HCT116 (cell line): ENCODE data around the gene ENTPD6.
"Not testable (repeated sequence)": the region's sequence is repeated elsewhere in the genome, so short reads cannot be mapped to it uniquely, and the experiment has no call there.

Experiments used
- CEBPB ChIP-seq: IDR thresholded peaks from 2 replicates; pipeline ENCODE4 v1.6.1; 2012; ENCODE audit warnings: low read depth
- EZH2 ChIP-seq: fragments of 200-600 bp; sonication (generic); IDR thresholded peaks from 2 replicates; pipeline ENCODE4 v1.6.1; 2017; ENCODE audit warnings: antibody characterized with exemption, mixed run types
- FOSL1 ChIP-seq: IDR thresholded peaks from 2 replicates; pipeline ENCODE4 v1.6.1; 2012; ENCODE audit warnings: low read depth
- JUND ChIP-seq: IDR thresholded peaks from 2 replicates; pipeline ENCODE4 v1.6.1; 2012
- POLR2A ChIP-seq: IDR thresholded peaks from 2 replicates; pipeline ENCODE4 v1.7.0; 2011; ENCODE audit warnings: borderline replicate concordance; ENCODE audit not compliant: insufficient read depth, insufficient read length; ENCODE audit errors: extremely low read depth
- POLR2AphosphoS5 ChIP-seq: IDR thresholded peaks from 2 replicates; pipeline ENCODE4 v1.6.1; 2011; ENCODE audit warnings: mild to moderate bottlenecking, low read depth, low read length, moderate library complexity
- RAD21 ChIP-seq: IDR thresholded peaks from 2 replicates; pipeline ENCODE4 v1.6.1; 2012; ENCODE audit warnings: low read depth, mild to moderate bottlenecking
- TCF7L2 ChIP-seq: IDR thresholded peaks from 2 replicates; pipeline ENCODE4 v1.7.0; 2011; ENCODE audit warnings: borderline replicate concordance, inconsistent platforms; ENCODE audit not compliant: insufficient read depth, insufficient read length; ENCODE audit errors: extremely low read depth
- YY1 ChIP-seq: IDR thresholded peaks from 2 replicates; pipeline ENCODE4 v1.6.1; 2011; ENCODE audit warnings: low read length, low read depth, moderate library complexity, mild to moderate bottlenecking; ENCODE audit not compliant: insufficient replicate concordance; ENCODE audit errors: extremely low read depth
- ZBTB33 ChIP-seq: IDR thresholded peaks from 2 replicates; pipeline ENCODE4 v1.6.1; 2011; ENCODE audit warnings: mild to moderate bottlenecking, low read length, moderate library complexity; ENCODE audit not compliant: insufficient replicate concordance; ENCODE audit errors: extremely low read depth
- TF ChIP-seq, protein P1 (sequence below), 3 experiments: fragments of 200-600 bp in 1 of 3; sonication (generic) in 1 of 3; IDR thresholded peaks in 2 of 3; conservative IDR thresholded peaks in 1 of 3; 2 replicates each; pipeline ENCODE4 v1.5.1; 2012 to 2017; ENCODE audit warnings: low read depth in 2 of 3, low read length in 2 of 3, antibody characterized with exemption in 1 of 3, borderline replicate concordance in 1 of 3, control low read depth in 1 of 3, mild to moderate bottlenecking in 1 of 3, mixed read lengths in 1 of 3, mixed run types in 1 of 3, moderate library complexity in 1 of 3; ENCODE audit not compliant: insufficient read depth in 1 of 3
- TF ChIP-seq, protein P2 (sequence below): IDR thresholded peaks from 2 replicates; pipeline ENCODE4 v1.6.1; 2012
- TF ChIP-seq, protein P3 (sequence below): IDR thresholded peaks from 2 replicates; pipeline ENCODE4 v1.6.1; 2012

GRCh38 chr20:25166105-25166782 is 29.3 kb upstream of the ENTPD6 start:
- TF ChIP-seq, protein P1, sequence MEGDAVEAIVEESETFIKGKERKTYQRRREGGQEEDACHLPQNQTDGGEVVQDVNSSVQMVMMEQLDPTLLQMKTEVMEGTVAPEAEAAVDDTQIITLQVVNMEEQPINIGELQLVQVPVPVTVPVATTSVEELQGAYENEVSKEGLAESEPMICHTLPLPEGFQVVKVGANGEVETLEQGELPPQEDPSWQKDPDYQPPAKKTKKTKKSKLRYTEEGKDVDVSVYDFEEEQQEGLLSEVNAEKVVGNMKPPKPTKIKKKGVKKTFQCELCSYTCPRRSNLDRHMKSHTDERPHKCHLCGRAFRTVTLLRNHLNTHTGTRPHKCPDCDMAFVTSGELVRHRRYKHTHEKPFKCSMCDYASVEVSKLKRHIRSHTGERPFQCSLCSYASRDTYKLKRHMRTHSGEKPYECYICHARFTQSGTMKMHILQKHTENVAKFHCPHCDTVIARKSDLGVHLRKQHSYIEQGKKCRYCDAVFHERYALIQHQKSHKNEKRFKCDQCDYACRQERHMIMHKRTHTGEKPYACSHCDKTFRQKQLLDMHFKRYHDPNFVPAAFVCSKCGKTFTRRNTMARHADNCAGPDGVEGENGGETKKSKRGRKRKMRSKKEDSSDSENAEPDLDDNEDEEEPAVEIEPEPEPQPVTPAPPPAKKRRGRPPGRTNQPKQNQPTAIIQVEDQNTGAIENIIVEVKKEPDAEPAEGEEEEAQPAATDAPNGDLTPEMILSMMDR (IDR thresholded peaks at IDR 0.05 in 2 of 3, conservative IDR thresholded peaks at IDR 0.05 in 1 of 3; ENCODE audit: borderline replicate concordance in 1 of 3, insufficient read depth in 1 of 3, low read depth in 2 of 3, low read length in 2 of 3): not testable (repeated sequence)
- TF ChIP-seq, protein P2, sequence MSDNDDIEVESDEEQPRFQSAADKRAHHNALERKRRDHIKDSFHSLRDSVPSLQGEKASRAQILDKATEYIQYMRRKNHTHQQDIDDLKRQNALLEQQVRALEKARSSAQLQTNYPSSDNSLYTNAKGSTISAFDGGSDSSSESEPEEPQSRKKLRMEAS: not testable (repeated sequence)
- not testable (repeated sequence) for TF ChIP-seq YY1, POLR2AphosphoS5, JUND, FOSL1, TCF7L2, EZH2, POLR2A, CEBPB, RAD21, ZBTB33
- TF ChIP-seq, protein P3, sequence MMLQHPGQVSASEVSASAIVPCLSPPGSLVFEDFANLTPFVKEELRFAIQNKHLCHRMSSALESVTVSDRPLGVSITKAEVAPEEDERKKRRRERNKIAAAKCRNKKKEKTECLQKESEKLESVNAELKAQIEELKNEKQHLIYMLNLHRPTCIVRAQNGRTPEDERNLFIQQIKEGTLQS: not testable (repeated sequence)
